KMS-11 (cell line): ENCODE results near the gene CPNE6.
"Not testable (repeated sequence)": the region's sequence is repeated elsewhere in the genome, so short reads cannot be mapped to it uniquely, and the experiment has no call there.

ENCODE experiments used
- H2AFZ ChIP-seq: fragments of 200-600 bp; sonication (generic); 2 replicates; pipeline ENCODE4 v1.6.1; 2016; ENCODE audit warnings: antibody characterized with exemption, mixed run types, low read depth
- H3K27ac ChIP-seq: fragments of 200-600 bp; sonication (generic); 2 replicates; pipeline ENCODE4 v1.6.1; 2016; ENCODE audit warnings: mild to moderate bottlenecking, mixed run types
- H3K27me3 ChIP-seq: fragments of 200-600 bp; sonication (generic); 2 replicates; pipeline ENCODE4 v1.6.1; 2017; ENCODE audit warnings: mild to moderate bottlenecking, low read depth, mixed run types, moderate library complexity; ENCODE audit not compliant: insufficient read depth
- H3K36me3 ChIP-seq: fragments of 200-600 bp; sonication (generic); 2 replicates; pipeline ENCODE4 v1.6.1; 2017; ENCODE audit warnings: mild to moderate bottlenecking, mixed run types; ENCODE audit not compliant: insufficient read depth
- H3K4me1 ChIP-seq: fragments of 200-600 bp; sonication (generic); 2 replicates; pipeline ENCODE4 v1.6.1; 2016; ENCODE audit warnings: mild to moderate bottlenecking, low read depth, mixed run types; ENCODE audit not compliant: poor library complexity, severe bottlenecking
- H3K4me2 ChIP-seq: fragments of 200-600 bp; sonication (generic); 2 replicates; pipeline ENCODE4 v1.7.0; 2016; ENCODE audit warnings: mild to moderate bottlenecking, mixed run types
- H3K4me3 ChIP-seq: fragments of 200-600 bp; sonication (generic); IDR thresholded peaks from 2 replicates; pipeline ENCODE4 v1.6.1; 2017; ENCODE audit warnings: low read depth, low read length, mixed read lengths; ENCODE audit not compliant: insufficient read depth
- H3K79me2 ChIP-seq: fragments of 200-600 bp; sonication (generic); 2 replicates; pipeline ENCODE4 v1.6.1; 2016; ENCODE audit warnings: low read depth, mixed run types; ENCODE audit not compliant: insufficient read depth
- H3K9ac ChIP-seq: fragments of 200-600 bp; sonication (generic); 2 replicates; pipeline ENCODE4 v1.6.1; 2016; ENCODE audit warnings: mild to moderate bottlenecking, mixed run types
- H4K20me1 ChIP-seq: fragments of 200-600 bp; sonication (generic); 2 replicates; pipeline ENCODE4 v1.6.1; 2016; ENCODE audit warnings: mild to moderate bottlenecking, mixed run types; ENCODE audit not compliant: insufficient read depth
- CTCF ChIP-seq: fragments of 200-600 bp; sonication (generic); conservative IDR thresholded peaks from 2 replicates; pipeline ENCODE4 v1.6.1; 2017; ENCODE audit warnings: low read depth, mild to moderate bottlenecking, antibody characterized with exemption, low read length, moderate library complexity, mixed read lengths

Gene CPNE6

GRCh38 chr14:24036169-24036962, 35.0 kb upstream of the CPNE6 start:
- H3K27ac ChIP-seq, result peak overlapping the region; percentile 35; the same call in 1 of the 2 replicates
- peak; percentile 66 for TF ChIP-seq CTCF
- H3K36me3 ChIP-seq, result no peaks in the 10 kb centered on the region
- H3K4me3 ChIP-seq, result no peak overlapping the region
- H3K4me2 ChIP-seq, result peak overlapping the region; percentile 25; the same call in 1 of the 2 replicates
- H3K27me3 ChIP-seq, result no peaks in the 10 kb centered on the region
- H3K9ac ChIP-seq, result peak overlapping the region; percentile 37; the same call in 1 of the 2 replicates
- no peaks in the 10 kb centered on the region for H3K79me2 ChIP-seq
- no peaks in the 10 kb centered on the region for H4K20me1 ChIP-seq
- H2AFZ ChIP-seq, result peak overlapping the region; percentile 67; the same call in 1 of the 2 replicates
- no peaks in the 10 kb centered on the region for H3K4me1 ChIP-seq

GRCh38 chr14:24036963-24037657, 34.3 kb upstream of the CPNE6 start:
- 0 out of 2 replicates have a peak, but pooled peaks have one; percentile 13 for TF ChIP-seq CTCF
- H3K36me3 ChIP-seq, H3K4me1 ChIP-seq, H3K4me3 ChIP-seq, H4K20me1 ChIP-seq, H3K79me2 ChIP-seq, H3K27me3 ChIP-seq: not testable (repeated sequence)
- Histone ChIP-seq H3K4me2 (peak overlapping the region; percentile 25; the same call in 1 of the 2 replicates), H3K9ac (peak overlapping the region; percentile 37; the same call in 1 of the 2 replicates), H2AFZ (peak overlapping the region; percentile 67; the same call in 1 of the 2 replicates), H3K27ac (peak overlapping the region; percentile 35; the same call in 1 of the 2 replicates)

GRCh38 chr14:24037658-24038037, 33.7 kb upstream of the CPNE6 start:
- H3K27me3 ChIP-seq, result no peaks in the 10 kb centered on the region
- H2AFZ ChIP-seq, result no peak overlapping the region
- H3K4me2 ChIP-seq, result no peak overlapping the region
- H3K36me3 ChIP-seq, result no peaks in the 10 kb centered on the region
- H3K4me1 ChIP-seq, result no peaks in the 10 kb centered on the region
- no peaks in the 10 kb centered on the region for H3K79me2 ChIP-seq
- no peak overlapping the region for H3K4me3 ChIP-seq
- H3K27ac ChIP-seq, result no peak overlapping the region
- no peak for TF ChIP-seq CTCF
- H3K9ac ChIP-seq, result no peak overlapping the region
- no peaks in the 10 kb centered on the region for H4K20me1 ChIP-seq

- H3K4me1 ChIP-seq, result no peaks in the 10 kb centered on the region
- no peak overlapping the region for H3K9ac ChIP-seq
- no peaks in the 10 kb centered on the region for H4K20me1 ChIP-seq
- no peaks in the 10 kb centered on the region for H3K79me2 ChIP-seq
- no peak for TF ChIP-seq CTCF
- H3K27ac ChIP-seq, result no peak overlapping the region
- H3K36me3 ChIP-seq, result no peaks in the 10 kb centered on the region
- H3K27me3 ChIP-seq, result no peaks in the 10 kb centered on the region
- H2AFZ ChIP-seq, result no peak overlapping the region
- H3K4me2 ChIP-seq, result no peak overlapping the region
- H3K4me3 ChIP-seq, result no peak overlapping the region
These were observed 32.7 kb upstream of the CPNE6 start for GRCh38 chr14:24038686-24039085.
